ENCODE data around the gene FSCN2.

The FSCN2 gene

DNA sequence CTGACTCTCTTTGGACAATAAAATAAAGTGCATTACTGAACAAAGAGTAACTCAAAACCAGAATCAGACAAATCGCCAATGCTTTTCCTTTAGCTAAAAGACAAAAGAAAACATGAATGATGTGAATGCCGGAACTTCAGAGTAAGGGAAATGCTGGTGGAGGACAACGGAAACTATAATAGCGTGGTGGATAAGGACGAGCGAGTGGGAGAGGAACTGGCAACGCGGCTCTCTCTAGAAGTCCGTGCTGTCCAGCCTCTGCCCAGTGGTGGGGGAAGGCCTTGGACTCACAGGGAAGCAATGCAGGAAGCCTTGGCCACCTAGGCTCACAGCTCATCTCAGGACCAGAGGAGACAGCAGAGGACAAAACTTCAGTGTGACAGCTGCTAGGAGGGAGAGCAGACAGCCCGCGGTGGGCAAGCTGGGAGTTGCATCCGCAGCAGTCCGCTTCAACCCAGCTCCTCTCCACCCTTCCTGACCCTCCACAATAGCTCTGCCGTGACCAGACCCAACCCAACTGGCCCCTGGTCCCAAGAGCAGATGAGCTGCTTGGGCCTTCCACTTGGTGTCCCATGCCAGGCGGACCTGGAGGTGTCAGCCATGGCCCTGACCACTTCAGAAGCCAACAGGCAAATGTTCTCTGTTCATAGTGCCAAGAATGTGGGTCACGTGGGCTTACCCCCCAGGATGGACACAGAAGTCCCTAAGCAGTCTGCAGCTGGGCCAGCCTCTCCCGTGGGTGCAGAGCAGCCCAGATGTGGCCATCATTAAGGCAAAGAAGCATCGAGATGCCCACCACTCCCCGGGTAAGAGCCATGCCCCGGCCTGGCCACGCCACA is 29.3 kb downstream of the FSCN2 start:
- no peak for DNase-seq

DNA sequence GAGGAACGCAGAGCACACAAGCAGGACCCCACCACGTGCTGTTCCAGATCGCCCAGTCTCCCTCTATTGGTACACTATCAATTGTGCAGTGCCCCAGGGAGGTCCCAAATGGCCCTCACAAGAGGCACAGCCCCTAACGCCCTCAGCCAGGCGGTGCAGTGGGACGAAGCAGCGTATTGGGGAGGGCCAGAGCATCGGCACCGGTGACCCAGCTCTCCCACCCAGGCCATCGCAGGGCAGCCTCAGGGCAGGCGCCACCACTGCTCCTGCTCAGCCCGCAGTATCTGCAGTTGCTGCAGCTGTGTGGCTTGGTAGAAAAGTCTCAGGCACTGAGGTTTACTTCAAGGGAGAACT is 29.9 kb downstream of the FSCN2 start:
- no peak for DNase-seq

DNA sequence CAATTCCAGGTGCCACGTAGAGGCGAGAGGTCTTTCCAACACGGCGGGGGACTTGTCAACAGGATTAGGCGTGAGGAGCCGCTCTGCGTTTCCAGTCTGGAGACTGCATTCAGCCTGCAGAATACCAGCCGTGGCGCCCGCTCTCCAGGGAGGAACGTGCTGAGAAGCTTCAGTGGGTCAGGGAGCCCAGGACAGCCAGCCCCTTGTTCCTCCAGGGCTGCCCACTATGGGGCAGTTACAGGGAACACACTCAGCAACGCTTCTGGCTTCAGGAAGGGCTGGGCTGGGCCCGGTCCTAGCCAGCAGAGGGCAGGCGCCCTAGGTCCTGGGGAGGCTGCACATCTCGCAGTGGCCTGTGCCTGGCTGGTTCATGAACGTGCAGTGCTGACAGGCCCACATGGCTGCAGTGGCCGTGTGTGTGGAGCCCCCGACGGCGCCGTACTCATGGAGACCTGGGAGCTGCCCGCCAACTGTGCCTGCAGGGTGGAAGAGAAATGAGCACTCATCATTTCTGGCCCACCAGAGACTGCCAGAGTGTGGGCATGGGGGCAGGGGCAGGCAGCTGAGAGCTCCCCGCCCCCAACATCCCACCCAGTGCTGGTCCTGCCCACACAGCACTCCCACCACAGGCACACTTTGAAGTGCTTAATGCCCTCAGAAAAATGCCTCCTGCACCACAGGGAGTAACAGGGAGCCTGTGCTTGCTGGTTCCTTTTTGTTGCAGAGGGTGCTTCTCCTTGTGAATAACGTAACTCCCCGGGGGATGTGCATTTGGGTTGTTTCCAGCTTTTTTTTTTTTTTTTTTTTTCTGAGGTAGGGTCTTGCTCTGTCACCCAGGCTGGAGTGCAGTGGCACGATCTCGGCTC is 31.0 kb downstream of the FSCN2 start:
- DNase-seq = no peak

DNA sequence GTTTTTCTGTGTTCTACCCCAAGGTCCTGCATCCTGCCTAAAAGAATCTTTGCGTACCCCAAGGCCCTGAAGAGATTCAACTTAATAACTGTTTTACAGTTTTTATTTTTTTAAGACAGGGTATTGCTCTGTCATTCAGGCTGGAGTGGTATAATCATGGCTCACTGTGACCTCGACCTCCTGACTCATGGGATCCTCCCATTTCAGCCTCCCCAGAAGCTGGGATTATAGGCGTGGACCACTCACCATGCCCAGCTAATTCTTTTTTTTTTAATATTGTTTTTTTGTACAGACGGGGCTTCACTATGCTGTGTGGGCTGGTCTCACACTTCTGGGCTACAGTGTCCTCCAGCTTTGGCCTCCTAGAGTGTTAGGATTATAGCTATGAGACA is 33.3 kb downstream of the FSCN2 start:
- DNase-seq = no peak

DNA sequence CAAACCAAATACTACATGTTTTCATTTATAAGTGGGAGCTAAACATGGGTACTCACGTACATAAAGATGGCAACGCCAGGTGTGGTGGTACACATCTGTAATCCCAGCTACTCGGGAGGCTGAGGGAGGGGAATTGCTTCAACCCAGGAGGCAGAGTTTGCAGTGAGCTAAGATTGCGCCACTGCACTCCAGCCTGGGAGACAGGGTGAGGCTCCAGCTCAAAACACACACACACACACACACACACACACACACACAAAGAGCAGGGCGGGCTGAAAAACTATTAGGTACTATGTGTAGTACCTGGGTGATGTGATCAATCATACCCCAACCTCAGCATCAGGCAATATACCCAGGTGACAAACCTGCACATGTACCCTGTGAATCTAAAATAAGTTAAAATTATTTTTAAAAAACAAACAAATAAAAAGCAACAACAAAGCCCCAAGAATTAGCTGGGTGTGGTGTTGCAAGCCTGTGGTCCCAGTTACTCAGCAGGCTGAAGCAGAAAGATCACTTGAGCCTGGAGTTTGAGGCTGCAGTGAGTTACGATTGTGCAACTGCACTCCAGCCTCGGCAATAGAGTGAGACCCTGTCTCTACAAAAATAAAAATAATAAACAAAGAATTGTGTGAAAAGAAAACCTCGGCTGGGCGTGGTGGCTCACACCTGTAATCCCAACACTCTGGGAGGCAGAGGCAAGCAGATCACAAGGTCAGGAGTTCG is 35.8 kb downstream of the FSCN2 start:
- DNase-seq = no peak

DNA sequence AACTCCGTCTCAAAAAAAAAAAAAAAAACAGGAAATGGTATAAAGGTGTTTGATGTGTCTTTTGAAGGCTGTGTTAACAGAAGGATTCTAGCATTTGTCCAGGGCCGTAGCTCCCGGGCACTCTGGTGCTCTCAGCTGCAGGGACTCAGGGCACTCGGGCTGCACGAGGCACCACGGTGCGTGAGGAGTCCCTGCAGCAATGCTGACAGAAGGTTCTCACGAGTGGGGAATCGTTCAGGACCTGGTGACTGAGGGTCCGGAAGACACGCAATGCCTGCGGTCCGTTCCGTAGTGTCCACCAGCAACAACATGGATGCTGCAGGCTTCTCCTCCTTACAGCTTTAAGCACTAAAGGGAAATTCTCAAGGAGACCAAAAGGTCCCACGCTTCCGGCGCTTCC is 36.6 kb downstream of the FSCN2 start:
- DNase-seq = no peak

DNA sequence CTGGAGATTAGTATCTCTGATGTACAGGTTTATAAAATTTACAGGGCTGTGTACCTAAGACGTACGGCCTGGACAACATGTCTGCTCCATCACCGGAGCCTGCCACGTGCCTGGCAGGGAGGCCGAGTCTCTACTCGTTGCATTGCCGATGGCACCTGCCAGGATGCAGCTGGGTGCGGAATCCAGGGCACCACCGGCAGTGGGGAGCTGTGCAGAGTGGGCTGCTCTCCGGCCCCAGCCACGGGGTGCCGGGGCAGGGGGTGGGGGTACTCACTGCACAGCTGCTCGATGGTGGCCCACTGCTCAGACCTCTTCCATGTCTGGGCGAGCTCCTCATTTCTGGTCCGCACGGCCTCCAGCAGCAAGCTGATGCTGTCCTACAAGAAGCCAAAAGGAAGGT is 37.1 kb downstream of the FSCN2 start:
- DNase-seq = no peak

DNA sequence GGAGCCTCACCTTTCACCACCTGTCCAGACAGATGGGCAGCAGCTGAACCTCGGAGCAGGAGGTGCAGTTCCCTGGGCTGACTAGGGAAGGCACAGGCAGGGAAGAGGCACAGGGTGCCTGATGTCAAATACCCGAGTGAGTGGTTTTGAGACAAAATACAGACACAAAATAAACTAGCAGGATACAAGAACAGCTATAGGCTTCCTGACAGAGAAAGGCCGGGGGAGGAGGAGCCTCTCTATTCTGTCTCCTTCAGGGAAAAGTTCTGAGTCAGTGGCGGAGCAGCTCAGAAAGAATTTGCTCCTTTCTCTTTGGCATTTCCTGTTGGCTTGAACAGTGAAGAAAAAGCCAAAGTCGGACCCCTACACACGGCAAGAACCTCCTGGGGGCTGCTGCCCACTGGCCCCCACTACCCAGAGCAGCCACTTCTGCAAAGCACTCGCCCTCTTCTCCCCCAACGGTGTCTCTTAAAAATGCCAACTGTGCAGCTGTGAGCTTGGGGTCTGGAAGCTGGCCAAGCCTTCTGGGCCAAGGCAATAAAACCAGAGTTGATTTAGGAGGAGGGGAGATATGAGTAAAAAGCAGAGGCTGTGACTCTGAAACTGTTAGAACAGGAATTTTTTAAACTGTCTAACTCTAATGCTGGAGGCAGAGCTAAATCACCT is 38.4 kb downstream of the FSCN2 start:
- DNase-seq = no peak

DNA sequence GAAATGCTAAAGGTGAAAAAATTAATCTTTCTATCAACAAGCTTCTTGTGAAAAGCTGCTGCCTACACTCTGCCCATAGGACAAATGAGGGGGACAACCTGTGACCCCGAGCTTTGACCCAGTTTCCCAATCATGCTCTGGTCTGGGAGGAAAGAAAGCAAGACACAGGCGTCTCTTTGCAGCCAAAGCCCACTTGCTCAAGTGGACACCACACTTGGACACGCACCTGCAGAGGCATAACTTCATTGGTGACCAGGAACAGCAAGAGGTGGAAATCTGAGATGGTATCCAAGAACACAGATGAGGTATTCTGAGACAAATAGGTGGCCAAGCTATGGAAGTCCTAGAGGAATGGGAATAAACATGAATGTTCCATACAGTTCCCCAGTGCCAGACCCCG is 39.0 kb downstream of the FSCN2 start:
- no peak for DNase-seq

DNA sequence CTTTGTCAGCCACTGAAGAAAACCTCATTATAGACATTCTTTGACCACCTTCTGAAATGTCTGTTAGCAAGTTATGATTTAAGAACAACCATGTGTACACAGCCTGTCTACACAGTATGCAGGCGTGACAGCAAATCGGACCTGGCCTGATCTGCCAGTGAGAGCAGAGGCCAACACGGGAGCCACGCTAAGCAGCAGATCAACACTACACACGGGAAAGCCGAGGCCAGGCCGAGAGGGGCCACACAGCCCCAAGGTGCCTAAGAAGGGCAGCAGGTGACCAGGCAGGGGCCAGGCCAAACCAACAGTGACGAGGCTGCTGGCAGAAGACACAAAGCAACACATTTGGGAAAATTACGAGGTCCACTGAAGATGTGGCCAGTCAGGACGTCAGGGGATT is 40.2 kb downstream of the FSCN2 start:
- no peak for DNase-seq

DNA sequence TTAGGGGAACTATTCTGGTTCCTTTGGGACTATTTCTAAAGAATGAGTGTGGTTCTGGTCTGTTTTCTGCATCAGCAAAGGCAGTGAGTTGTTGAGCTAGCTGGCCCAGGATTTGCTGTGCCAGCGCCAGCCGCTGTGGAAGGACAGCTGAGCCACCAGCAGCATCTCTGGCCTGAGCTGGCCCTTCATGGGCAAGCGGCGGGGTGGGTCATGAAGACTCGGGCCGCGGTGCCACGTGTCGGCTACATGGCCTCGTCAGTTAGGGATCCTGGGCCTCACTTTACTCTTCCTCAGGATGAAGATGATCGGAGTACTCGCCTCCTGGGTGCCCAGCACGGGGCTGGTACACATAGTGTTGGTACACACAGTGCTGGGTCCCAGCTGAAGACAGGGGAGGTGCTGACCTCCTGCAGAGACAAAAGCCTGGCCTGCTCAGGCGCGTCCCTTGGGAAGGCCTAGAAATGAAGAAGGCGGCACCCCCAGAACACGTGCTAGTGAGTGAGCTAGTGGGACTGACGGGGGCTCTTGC is 41.9 kb downstream of the FSCN2 start:
- DNase-seq = no peak

DNA sequence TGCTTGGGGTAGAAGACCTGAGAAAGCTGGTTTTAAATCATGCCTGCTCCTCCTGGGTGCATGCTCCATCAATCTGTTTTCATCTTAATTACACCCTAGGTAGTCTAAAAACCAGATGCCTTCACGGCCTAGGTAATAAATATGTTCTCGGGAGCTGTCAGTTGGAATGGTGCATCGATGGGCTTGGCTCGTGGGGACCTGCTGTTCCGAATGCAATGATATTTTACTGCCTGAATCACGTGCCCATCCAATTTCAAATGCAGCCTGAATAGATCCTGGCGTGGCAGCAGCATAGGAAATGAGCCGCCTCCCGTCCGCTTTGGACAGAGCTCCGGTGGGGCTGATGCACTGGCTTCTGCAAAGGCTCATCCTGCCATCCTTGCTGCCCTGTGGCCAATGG is 42.8 kb downstream of the FSCN2 start:
- no peak for DNase-seq

DNA sequence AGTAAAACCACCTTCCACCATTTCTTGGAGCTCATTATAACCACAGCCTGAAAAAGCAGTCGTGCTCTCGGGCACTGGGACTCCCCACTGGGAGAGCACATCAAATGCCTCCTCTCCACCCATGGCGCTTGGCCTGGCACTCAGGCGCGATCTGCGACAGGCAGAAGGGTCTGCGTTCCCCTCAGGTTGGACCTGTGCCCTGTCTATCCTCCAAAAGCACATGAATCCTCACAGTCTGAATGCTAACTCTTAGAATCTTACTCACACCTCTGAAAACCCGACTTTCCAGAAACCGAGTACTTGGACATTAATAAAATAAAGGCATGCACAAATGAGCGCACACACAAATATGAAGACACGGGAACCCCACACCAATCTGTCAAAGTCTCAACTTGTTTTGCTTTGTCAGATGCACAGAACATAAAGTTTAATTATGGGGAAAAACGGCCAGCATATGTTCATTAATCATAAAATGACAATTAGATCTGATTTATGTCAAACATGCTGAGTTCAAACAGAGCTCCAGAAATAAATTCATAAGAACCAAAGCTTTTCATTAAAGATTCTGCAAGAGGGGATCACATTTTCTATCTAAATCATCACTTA is 44.5 kb downstream of the FSCN2 start:
- DNase-seq = no peak

DNA sequence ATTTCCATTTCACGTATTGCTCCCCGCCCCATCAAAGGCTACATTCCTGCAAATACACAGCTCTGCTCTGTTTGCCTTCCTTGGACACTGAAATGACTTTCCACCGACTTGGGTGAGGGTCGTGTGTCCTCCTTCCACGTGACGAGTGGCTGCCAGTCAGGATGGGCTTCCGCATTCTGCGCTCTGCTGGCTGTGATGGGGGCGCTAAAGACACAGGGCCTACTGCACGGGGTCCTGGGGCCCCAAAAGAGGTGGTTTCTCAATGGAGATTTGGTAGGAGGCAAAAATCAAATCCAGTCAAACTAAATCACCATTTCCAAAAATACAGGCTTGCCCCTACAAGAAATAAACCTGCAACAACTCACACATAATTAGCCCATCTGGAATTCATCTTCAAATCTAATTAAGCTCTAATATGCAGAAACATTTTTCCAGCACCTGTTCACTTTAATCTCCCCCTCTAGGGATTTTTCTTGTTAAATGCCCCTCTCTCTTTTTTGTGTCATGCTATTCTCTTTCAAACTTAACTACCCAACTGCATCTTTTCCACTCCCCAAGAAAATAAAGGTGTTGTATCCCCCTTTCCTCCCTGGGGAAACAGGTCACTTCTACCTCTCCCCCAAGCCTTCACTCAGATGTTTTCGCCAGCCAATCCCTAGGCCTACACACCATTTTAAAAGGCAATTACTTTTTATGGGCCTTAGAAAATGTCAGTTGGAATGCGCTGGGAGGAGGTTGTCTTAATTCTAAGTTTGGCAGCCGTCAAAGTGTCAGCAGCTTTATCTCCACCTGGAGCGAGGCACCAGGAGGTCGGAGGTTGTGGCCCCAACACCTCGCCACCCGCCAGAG is 45.8 kb downstream of the FSCN2 start:
- no peak for DNase-seq

DNA sequence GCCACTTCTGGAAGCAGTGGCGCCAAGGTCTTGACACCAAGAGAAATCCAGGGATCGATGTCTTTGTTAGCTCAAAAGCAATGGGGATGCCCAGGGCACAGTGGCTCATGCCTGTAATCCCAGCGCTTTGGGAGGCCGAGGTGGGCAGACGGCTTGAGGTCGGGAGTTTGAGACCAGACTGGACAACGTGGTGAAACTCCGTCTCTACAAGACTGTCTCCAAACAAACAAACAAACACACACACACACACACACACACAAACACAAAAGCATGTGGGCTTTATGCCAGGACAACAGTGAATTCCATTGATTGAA is 46.4 kb downstream of the FSCN2 start:
- no peak for DNase-seq

DNA sequence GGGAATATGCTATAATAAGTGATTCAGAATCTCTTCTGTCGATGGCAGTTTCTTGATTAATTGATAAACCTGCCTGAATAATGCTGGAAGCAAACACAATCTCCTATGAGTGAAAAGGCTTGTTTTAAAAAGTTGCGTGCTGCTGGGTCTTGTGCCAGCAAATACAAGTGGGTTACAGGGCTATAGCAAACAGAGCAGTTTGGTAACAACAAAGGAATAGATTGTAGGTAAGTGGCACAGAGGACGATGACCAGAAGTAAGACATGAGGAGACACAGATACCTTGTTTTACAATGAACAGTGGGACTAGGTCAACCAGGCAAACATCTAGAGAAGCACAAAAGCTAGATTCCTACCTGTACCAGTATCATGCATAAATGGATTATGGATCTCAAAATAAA is 47.7 kb downstream of the FSCN2 start:
- DNase-seq = no peak

DNA sequence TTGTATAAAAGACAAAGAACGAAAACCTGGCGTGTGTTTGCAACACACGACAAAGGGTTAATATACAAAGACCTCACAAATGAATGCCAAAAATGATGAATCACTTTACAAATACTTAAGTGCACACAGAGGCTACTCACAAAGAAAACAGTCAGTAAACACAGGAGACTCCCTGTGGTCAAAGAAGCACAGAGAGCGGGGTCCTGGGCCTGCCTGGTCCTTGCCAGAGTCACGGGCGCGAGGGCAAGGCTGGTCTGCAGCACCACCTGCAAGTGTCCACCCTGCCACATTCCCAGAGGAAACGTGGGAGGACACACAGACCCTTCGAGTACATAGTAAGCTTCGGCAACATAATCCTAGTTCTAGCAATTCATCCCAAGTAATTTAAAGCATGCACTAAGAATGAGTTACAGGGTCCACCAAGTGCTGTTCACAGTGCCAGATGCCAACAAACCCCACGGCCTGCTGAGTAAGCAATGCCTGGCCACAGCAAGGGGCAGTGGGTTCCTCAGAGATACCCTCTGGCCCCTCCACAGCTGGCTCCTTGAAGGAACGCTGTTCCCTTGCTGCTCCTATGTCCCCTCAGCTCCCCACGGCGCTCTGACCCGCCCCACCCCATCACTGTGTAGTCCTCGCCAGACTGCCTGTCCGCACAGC is 48.6 kb downstream of the FSCN2 start:
- DNase-seq = no peak

DNA sequence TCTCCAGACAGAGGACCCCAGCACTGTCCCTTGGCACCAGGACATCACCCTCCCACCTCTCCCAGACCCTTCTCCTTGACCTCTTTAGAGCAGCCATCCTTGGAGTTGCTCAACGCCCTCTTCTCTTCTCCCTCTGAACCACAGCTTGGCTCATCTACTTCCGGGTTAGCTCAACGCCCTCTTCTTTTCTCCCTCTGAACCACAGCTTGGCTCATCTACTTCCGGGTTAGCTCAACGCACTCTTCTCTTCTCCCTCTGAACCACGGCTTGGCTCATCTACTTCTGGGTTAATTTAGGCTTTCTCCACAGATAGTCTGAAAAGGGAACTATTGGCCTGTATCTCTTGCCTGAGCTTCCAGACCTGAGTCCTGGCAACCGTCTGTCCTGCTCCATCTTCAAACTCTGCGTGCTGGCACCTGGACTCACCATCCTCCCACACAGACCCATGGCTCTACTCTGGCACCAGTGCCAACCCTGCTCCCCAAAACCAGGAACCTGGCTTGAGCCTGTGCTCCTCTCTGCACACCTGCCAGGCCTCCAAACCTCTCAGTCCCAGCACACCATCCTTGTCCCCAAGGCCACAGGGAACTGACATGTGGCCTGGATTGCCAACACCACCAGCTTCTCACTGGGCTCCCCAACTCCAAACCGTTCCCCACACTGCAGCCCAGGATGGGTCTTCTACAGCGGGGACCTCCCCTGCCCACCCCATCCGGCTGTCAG is 49.3 kb downstream of the FSCN2 start:
- DNase-seq = no peak

DNA sequence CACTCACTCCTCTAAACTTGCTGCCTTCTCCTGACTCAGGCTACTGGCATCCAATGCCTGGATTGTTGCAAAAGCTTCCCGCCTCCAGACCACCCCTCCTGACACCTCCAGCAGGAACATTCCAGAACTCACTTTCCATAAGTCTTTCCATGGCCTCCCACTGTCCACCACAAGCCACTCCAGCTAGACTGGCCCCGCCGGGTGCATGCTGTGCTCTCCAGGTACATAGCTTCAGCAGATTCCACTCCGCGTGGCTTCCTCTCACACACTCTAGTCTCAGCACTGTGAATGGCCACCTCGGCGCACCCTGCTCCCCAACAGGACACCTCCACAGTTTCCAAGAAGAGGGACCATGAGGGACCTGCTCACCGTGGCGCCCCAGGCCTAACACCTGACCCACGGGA is 49.9 kb downstream of the FSCN2 start:
- DNase-seq = no peak

DNA sequence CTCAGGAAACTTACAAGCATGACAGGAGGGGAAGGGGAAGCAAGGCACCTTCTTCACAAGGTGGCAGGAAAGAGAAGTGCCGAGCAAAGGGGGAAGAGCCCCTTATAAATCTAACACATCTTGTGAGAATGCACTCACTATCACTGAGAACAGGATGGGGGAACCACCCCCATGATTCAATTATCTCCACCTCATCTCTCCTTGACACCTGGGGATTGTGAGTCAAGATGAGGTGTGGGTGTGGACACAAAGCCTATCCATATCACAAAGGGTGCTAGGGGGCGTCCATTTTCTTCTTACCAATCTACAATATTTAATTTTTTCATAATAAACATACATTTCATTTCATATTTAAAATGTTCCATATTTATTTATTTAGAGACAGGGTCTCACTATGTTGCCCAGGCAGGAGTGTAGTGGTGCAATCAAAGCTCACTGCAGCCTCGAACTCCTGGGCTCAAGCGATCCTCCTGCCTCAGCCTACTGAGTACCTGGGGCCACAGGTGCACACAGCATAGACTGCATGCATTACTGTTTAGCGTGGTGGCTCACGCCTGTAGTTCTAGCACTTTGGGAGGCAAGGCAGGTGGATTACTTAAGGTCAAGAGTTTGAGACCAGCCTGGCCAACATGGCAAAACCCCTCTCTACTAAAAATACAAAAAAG is 50.5 kb downstream of the FSCN2 start:
- DNase-seq = no peak

Measured in effector CD8-positive, alpha-beta T cell (primary cell).